HEK293 (cell line): ENCODE results near the gene SSMEM1.

Source experiments
- BCL6B ChIP-seq: fragments of 450-650 bp; formaldehyde crosslinking; IDR thresholded peaks from 2 replicates; pipeline ENCODE4 v1.5.1; 2017; ENCODE audit warnings: missing biosample characterization, missing genetic modification characterization
- CTCF ChIP-seq: fragments of 450-650 bp; formaldehyde crosslinking; IDR thresholded peaks from 2 replicates; pipeline ENCODE4 v1.5.1; 2016; ENCODE audit warnings: missing biosample characterization, missing genetic modification characterization
- GLIS2 ChIP-seq: fragments of 450-650 bp; formaldehyde crosslinking; IDR thresholded peaks from 2 replicates; pipeline ENCODE4 v1.5.1; 2016; ENCODE audit warnings: missing biosample characterization, missing genetic modification characterization
- HOXC10 ChIP-seq: sonication (generic); formaldehyde crosslinking; IDR thresholded peaks from 2 replicates; pipeline ENCODE4 v1.8.1; 2023; ENCODE audit warnings: mild to moderate bottlenecking, missing genetic modification reagents
- KLF7 ChIP-seq: fragments of 450-650 bp; formaldehyde crosslinking; IDR thresholded peaks from 2 replicates; pipeline ENCODE4 v1.5.1; 2016; ENCODE audit warnings: missing biosample characterization, missing genetic modification characterization, borderline replicate concordance
- PATZ1 ChIP-seq: fragments of 450-650 bp; formaldehyde crosslinking; IDR thresholded peaks from 2 replicates; pipeline ENCODE4 v1.5.1; 2016; ENCODE audit warnings: missing biosample characterization, missing genetic modification characterization
- TCF7L2 ChIP-seq: IDR thresholded peaks from 2 replicates; pipeline ENCODE4 v1.6.1; 2011; ENCODE audit warnings: low read depth, mild to moderate bottlenecking, inconsistent platforms, low read length, moderate library complexity, borderline replicate concordance
- ZNF112 ChIP-seq: fragments of 450-650 bp; formaldehyde crosslinking; IDR thresholded peaks from 2 replicates; pipeline ENCODE4 v1.5.0; 2017; ENCODE audit warnings: missing biosample characterization, missing genetic modification characterization
- ZNF138 ChIP-seq: fragments of 450-650 bp; formaldehyde crosslinking; IDR thresholded peaks from 2 replicates; pipeline ENCODE4 v1.5.1; 2016; ENCODE audit warnings: missing biosample characterization, missing genetic modification characterization, borderline replicate concordance
- ZNF175 ChIP-seq: fragments of 450-650 bp; formaldehyde crosslinking; IDR thresholded peaks from 2 replicates; pipeline ENCODE4 v1.5.1; 2016; ENCODE audit warnings: missing biosample characterization, missing genetic modification characterization
- ZNF350 ChIP-seq: fragments of 450-650 bp; formaldehyde crosslinking; IDR thresholded peaks from 2 replicates; pipeline ENCODE4 v1.5.0; 2017; ENCODE audit warnings: missing biosample characterization, mild to moderate bottlenecking, missing genetic modification characterization
- ZNF660 ChIP-seq: fragments of 450-650 bp; IDR thresholded peaks from 2 replicates; pipeline ENCODE4 v1.5.1; 2018; ENCODE audit warnings: missing biosample characterization, mild to moderate bottlenecking, missing genetic modification characterization
- ZNF670 ChIP-seq: fragments of 450-650 bp; formaldehyde crosslinking; IDR thresholded peaks from 2 replicates; pipeline ENCODE4 v1.5.1; 2016; ENCODE audit warnings: missing biosample characterization, missing genetic modification characterization, low read depth
- ZNF707 ChIP-seq: fragments of 450-650 bp; formaldehyde crosslinking; IDR thresholded peaks from 2 replicates; pipeline ENCODE4 v1.5.1; 2016; ENCODE audit warnings: missing biosample characterization, missing genetic modification characterization

DNA sequence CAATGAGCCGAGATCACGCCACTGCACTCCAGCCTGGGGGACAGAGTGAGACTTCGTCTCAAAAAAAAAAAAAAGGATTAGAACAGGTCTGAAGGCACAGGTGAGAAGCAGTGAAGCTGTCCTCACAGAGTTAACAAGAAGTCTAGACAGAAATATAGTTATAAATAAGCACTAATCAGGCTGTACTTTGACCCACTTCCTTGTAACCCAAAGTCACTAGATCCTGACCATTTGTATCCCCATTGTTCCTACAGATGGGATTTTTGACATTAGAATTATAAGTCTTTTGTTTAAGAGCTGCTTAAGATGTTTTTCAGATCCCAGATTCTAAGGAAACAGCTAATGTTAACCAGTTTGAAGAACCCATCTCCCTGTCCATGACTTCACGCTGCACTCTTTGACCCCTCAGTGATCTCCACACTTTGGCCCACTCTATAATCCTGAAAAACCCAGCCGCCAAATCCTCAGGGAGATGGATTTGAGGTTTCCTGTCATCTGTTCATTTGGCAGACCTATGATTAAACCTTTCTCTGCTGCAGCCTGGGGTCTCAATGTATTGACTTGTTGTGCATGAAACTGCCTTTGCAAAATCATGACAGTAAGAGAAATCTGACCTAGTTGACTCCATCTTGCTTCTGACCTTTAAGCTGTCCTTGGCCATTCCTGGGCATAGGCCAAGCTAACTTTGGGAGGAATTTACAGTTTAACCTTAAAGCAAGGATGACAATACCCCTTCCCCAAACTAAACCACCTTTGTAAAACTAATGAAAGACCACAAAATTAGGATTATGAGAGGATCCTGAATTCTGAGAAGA, 11.4 kb downstream of the SSMEM1 start:
- TF ChIP-seq CTCF (tag by site-specific recombination) (no peak), GLIS2 (tag by site-specific recombination) (no peak), BCL6B (tag by site-specific recombination) (no peak), ZNF670 (no peak), ZNF112 (tag by site-specific recombination) (no peak), ZNF660 (no peak), TCF7L2 (no peak), ZNF175 (tag by site-specific recombination) (no peak), KLF7 (tag by site-specific recombination) (no peak), PATZ1 (tag by site-specific recombination) (no peak), ZNF138 (tag by site-specific recombination) (no peak), HOXC10 (CRISPR knock-in tag) (no peak), ZNF707 (tag by site-specific recombination) (no peak), ZNF350 (tag by site-specific recombination) (no peak)
